ENCODE data around the gene AGGF1. TPM values are rescaled to one million over a fixed set of nuclear protein-coding genes. Genes with fewer than 3 reads are reported as not detected.

Gene AGGF1
- total RNA-seq, 1 experiment from 2014 or later, result 15.4 TPM

DNA sequence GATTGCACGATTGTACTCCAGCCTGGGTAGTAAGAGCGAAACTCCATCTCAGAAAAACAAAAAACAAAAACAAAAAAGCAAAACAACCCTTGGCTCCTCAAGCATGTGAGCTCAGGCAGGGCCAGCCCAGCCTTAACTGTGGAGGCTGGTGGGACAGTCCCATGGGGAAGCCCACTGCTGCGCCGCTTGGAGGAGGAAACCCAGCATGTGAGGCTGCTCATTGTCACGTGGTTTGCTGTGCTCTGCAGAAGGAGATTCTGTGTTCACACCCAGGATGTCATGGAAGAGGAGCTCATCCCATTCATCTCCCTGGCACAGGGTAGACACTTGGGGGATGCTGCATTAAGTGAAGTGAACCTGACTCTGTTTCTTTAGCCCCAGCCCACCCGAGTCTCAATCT, 52.9 kb downstream of the AGGF1 start:
- Histone ChIP-seq H3K27me3 (ENCODE audit: insufficient read depth, low read depth) (no peaks in the 10 kb centered on the region), H3K9me2 (ENCODE audit: insufficient read depth) (no peaks in the 10 kb centered on the region), H3K9me3 (ENCODE audit: insufficient read depth, low read depth) (no peaks in the 10 kb centered on the region), H2AFZ (no peak overlapping the region), H3K27ac (no peak overlapping the region), H3K36me3 (ENCODE audit: low read depth) (no peaks in the 10 kb centered on the region), H3K4me1 (replicated peaks; ENCODE audit: insufficient read depth) (peaks cover 19% of the 10 kb centered on the region), H4K20me1 (ENCODE audit: insufficient read depth) (no peaks in the 10 kb centered on the region), H3K4me2 (no peak overlapping the region), H3F3A (ENCODE audit: insufficient read depth, low read depth) (peaks cover 16% of the 10 kb centered on the region; the same call in 1 of the 2 replicates), H3K4me3 (no peak overlapping the region), H3K79me2 (ENCODE audit: low read depth) (no peaks in the 10 kb centered on the region)
- CTCF ChIA-PET, result no interaction called here
- DNase-seq, result no peak
- POLR2A ChIA-PET (ENCODE audit: unreplicated experiment), result no interaction called here
- TF ChIP-seq, protein P1, sequence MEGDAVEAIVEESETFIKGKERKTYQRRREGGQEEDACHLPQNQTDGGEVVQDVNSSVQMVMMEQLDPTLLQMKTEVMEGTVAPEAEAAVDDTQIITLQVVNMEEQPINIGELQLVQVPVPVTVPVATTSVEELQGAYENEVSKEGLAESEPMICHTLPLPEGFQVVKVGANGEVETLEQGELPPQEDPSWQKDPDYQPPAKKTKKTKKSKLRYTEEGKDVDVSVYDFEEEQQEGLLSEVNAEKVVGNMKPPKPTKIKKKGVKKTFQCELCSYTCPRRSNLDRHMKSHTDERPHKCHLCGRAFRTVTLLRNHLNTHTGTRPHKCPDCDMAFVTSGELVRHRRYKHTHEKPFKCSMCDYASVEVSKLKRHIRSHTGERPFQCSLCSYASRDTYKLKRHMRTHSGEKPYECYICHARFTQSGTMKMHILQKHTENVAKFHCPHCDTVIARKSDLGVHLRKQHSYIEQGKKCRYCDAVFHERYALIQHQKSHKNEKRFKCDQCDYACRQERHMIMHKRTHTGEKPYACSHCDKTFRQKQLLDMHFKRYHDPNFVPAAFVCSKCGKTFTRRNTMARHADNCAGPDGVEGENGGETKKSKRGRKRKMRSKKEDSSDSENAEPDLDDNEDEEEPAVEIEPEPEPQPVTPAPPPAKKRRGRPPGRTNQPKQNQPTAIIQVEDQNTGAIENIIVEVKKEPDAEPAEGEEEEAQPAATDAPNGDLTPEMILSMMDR (conservative IDR thresholded peaks at IDR 0.05), result no peak
- intact Hi-C loops (cut with micrococcal nuclease; ENCODE audit: unreplicated experiment), result no loop called here
- BruUV-seq (replicated peaks), result no TSS peak

DNA sequence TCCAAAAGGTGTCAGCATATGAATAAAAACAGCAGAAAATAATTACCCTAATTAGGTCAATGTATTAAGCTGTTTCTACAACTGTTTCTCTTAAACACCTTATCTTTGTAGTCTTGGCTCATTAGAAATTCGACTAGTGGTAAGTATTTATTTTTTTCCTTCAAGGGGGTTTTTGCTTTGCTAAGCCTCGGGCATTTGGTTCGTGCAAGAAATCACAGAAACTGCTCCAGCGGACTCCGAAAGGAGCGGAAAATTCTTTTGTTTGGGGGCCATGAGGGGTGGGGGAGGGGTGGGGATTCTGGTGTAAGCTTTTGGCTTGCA, 56.1 kb downstream of the AGGF1 start:
- DNase-seq, result no peak
- Histone ChIP-seq H3K79me2 (ENCODE audit: low read depth) (no peaks in the 10 kb centered on the region), H3F3A (ENCODE audit: insufficient read depth, low read depth) (peaks cover 16% of the 10 kb centered on the region; the same call in 1 of the 2 replicates), H2AFZ (peak overlapping the region; percentile 90), H3K4me3 (peak overlapping the region; percentile 65), H3K27me3 (ENCODE audit: insufficient read depth, low read depth) (no peaks in the 10 kb centered on the region), H3K4me1 (replicated peaks; ENCODE audit: insufficient read depth) (peaks cover 20% of the 10 kb centered on the region), H3K9me3 (ENCODE audit: insufficient read depth, low read depth) (no peaks in the 10 kb centered on the region), H3K36me3 (ENCODE audit: low read depth) (no peaks in the 10 kb centered on the region), H3K27ac (peak overlapping the region; percentile 86), H4K20me1 (ENCODE audit: insufficient read depth) (no peaks in the 10 kb centered on the region), H3K4me2 (peak overlapping the region; percentile 84), H3K9me2 (ENCODE audit: insufficient read depth) (no peaks in the 10 kb centered on the region)
- no TSS peak for BruUV-seq (replicated peaks)
- ChIA-PET CTCF (interaction anchor here (0.6 to 0.7 kb wide), 2 partner anchors 117 to 413 kb away, joined by 3 to 5 read pairs; no protein-coding TSS in a partner anchor), POLR2A (ENCODE audit: unreplicated experiment) (no interaction called here)
- TF ChIP-seq EZH2 (IDR thresholded peaks at IDR 0.05; ENCODE audit: low read depth), result no peak
- TF ChIP-seq, protein P1 (conservative IDR thresholded peaks at IDR 0.05), result no peak
- intact Hi-C loops (cut with micrococcal nuclease; ENCODE audit: unreplicated experiment), result loop anchor here (1.0 to 5.0 kb wide), 2 partner anchors 351 to 406 kb away; partner anchors contain the start of gene WDR41

DNA sequence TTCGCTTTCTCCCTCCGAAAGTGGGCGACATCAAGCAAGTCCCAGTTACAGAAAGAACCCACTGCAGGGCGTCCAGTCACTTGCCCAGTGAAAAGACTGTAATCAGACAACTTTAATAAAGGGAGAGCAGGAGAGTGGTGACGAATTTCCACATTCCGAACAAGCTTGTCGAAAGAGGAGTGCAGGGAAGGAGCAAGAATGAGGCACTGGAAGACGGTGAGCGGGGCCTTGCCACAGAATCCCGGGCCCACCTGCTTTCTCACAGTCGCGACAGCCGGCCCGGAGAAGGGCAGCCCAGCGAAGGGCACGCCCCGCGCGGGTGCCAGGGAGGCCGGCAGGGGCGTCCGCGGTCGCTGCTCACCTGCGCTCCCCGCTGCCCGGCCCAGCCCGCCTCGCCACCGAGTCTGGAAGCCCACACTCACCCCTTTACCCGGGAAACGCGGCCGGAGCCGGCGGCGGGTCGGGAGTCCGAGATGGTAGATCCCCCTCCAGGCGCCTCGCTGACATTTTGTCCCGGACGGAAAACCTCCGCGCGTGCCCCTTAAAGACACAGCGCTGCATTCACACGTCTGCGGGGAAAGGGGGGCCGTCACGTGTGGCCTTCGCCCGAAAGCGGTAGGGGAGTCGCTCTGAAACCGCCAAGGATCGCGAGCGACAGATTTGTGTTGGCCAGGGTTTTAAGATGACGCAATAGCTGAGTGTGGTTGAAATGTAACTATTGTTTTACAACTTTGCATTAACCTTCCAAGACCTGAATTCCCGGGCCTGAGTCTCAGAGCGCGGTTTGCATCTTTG, 56.7 kb downstream of the AGGF1 start, which contains the start of gene ZBED3:
Gene ZBED3 (minus strand): TSS at position 597 of the 795 bp plus-strand sequence. CDS start 9,407 bp downstream, outside the sequence.
- Histone ChIP-seq H3K36me3 (ENCODE audit: low read depth) (no peaks in the 10 kb centered on the region), H2AFZ (peak within 1 kb of the TSS; percentile 90), H3K27me3 (ENCODE audit: insufficient read depth, low read depth) (no peaks in the 10 kb centered on the region), H3K79me2 (ENCODE audit: low read depth) (no peaks in the 10 kb centered on the region), H3F3A (ENCODE audit: insufficient read depth, low read depth) (peaks cover 16% of the 10 kb centered on the region; the same call in 1 of the 2 replicates), H3K9me3 (ENCODE audit: insufficient read depth, low read depth) (no peaks in the 10 kb centered on the region), H4K20me1 (ENCODE audit: insufficient read depth) (no peaks in the 10 kb centered on the region), H3K9me2 (ENCODE audit: insufficient read depth) (no peaks in the 10 kb centered on the region), H3K27ac (peak within 1 kb of the TSS; percentile 86), H3K4me2 (peak within 1 kb of the TSS; percentile 84), H3K4me3 (peak within 1 kb of the TSS; percentile 65), H3K4me1 (replicated peaks; ENCODE audit: insufficient read depth) (peaks cover 20% of the 10 kb centered on the region)
- TF ChIP-seq, protein P1 (conservative IDR thresholded peaks at IDR 0.05), result no peak; the same call in 1 of the 2 replicates
- TF ChIP-seq EZH2 (IDR thresholded peaks at IDR 0.05; ENCODE audit: low read depth), result no peak
- ChIA-PET CTCF (no interaction called here), POLR2A (ENCODE audit: unreplicated experiment) (interaction anchor here (0.5 kb wide), 1 partner anchor 406 kb away, joined by 6 read pairs; no protein-coding TSS in a partner anchor)
- TSS peak; percentile 62 for BruUV-seq (replicated peaks)
- intact Hi-C loops (cut with micrococcal nuclease; ENCODE audit: unreplicated experiment), result loop anchor here (1.0 to 5.0 kb wide), 2 partner anchors 350 to 405 kb away; partner anchors contain the start of gene WDR41
- DNase-seq, result peak; percentile 66 to 73

Measured in PC-9 (cell line).